Fibroblast of skin of scalp (primary cell): ENCODE results near the gene AGMO.

Source experiments
- DNase-seq: peaks from one replicate; pipeline ENCODE4 v3.0.0-alpha.2; 2013

The AGMO gene

DNA sequence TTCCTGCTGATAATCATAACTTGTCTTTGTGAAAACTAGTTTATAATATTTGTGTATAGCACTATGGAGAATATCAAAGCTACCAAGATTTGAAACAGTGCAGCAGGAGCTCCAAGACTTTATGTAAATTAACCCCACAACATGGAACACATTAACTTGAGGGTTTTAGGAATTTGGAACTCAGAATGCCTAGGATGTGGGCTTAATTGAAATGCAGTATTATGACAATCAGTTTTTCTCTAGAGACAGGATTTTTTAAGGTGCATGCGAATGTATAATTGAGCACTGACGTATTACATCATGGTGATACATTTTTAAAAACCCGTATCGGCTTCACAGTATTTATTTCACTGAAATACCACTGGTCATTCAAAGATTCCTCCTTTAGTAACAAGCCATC, 346.2 kb downstream of the AGMO start:
- peak; percentile 63 for DNase-seq

DNA sequence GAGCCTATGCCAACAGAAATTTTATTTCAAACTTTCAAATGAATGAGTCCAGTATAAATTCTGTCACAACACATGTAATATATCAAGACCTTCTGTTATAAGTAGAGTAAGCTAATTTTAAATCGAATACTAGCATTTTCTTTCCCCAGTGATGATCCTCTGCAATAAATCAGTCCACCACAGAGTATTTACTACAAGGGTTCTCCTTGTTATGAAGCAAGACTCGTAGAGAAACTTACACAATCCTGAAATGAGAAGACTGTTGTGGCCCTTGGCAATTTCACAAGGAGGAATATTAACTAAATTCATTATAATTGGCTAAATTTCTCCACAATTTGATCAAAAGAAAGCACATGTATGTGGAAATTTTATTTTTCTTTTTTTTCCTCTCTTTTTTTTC, 346.8 kb downstream of the AGMO start:
- no peak for DNase-seq

DNA sequence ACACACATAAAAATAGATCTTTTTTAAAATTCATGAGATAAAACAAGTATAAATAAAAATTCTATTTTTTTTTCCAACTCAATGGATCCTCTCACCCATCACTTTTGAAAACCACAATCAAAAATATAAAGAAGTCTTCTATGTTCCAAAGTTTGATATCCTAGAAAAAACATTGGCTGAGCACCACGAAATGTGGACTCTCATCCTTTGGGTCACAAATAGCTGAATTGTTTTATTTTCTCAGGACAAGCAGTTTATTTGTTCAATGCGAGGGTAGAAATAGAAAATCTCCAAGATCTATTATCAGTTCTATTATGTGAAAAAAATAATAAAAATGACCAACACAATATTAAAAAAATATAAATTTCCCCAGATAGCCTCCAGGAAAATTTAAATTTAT, 348.7 kb downstream of the AGMO start:
- DNase-seq: no peak

DNA sequence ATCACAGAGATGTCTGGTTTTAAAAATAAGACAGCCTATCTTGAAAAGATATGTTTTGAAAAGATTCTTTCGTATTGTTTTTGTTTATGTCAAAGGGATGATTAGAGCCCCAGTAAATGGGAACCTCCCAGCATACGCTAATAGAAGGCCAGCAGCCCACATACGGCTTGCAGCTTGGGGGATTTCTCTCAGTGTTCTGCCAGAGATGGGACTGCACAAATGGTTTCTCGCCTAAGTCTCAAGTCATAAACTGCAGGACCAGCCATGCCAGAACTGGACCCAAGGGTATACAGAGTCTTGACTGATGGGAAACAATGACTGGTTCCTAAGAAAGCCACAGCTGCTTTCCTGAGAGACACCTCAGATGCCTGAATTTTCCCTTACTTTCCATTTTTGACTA, 352.4 kb downstream of the AGMO start:
- no peak for DNase-seq

DNA sequence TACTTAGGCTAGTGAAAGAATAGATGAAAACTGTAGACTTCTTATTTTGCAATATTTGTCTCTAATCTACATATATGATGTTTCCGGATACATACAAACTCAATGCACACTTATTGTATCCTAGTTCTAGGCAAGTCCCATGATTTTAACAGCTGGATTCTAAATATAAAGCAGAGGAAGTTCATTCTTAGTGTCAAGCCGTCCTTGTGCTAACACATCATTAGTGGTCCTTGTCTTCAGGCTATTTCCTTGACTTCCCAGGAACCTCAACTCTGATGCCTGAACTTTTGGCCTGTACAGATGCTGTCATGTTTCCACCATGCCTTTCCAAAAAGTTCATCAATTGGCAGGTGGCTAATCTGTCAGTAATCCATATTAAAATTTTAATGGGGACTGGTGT, 357.4 kb downstream of the AGMO start:
- DNase-seq: no peak

DNA sequence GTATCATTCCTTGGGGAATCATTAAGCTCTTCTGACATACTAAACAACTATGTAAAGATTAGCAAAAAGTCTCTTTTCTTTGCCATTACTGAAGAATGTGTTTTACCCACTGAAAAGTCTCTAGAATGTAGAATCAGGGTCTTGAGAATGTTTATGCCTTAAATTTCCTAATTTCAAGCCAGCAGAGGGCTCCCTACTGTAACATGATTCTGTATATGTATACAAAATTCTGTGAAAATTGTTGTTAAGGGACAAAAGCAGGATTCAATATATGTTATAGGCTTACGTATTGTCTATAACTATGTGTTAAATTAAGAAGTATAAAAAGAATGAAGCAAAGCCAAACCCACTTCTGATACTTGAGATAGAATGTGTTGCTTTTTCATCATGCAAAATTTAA, 362.3 kb downstream of the AGMO start:
- DNase-seq: peak; percentile 47

DNA sequence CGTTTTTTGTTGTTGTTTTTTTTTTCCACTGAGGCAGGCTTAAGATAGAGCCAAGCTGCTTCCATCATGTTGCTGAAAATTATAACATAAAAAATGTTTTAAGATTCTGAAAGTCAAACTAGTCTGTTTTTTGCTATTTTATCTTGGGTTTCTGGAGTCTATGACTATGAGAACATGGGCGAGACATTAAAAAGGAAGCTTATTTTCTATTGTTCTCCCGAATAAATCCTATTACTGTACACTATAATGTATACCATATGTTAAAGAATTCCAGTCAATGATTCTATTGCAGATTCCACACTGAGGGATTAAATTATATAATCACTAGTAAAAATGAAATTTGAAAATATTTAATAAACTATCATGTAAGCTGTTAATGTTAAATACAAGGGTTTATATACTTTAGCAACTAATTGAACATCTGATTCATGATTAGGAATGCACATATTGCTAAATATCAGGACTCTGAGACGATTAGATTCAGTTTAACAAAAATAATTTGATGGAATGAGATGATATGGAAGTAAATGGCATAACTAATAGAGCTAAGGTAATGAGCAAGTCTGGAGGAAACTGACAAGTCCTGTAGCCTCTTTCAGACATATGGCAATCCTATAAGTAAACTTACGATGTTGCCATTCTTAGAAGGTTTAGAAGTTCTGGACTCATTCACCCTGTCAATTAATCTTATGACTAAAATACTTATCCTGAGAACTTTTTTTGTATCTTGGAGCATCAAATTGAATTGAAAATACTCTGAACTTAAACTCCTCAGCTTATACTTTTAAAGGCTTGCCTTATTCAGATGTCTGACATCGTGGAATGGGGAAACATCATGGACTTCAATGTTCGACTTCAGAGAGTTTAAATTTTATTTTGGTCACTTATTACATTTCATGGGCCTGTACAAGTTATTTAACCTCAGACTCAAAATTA, 364.5 kb downstream of the AGMO start:
- no peak for DNase-seq

DNA sequence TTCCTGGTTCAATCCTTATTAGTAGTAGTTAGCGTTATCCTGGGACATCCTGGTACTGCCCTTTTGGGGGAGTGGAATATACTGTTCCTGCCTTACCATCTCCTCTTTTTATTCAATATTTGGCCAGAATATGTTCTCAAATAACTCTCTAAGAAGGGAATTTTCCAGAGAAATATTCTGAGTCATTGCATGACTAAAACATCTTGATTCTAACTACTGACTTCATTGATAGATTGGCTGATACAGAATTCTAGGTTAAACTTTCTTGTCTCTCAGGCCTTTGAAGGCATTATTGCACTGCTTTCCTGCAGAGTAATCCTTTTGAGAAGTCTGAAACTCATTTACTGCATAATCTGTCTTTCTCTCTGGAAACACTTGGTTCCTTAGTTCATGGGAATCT, 383.8 kb downstream of the AGMO start:
- DNase-seq: no peak

DNA sequence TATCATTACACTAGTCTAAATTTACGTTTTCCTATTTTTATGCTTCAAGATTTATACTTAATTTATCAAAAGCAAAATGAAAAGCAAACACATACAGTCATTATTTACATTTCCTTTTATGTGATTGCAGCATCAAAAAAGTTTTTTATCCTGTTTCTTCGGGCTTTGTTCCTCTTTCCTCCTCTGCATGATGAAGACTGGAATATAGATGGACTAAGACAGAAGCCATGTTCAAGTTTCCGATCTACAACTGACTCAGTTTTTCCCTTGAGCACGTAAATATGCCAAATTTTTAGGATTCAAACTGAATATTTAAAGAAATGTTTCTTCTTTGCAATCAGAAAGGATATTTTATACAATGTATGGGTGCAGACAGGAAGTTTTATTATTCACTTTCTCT, 385.7 kb downstream of the AGMO start:
- DNase-seq: no peak

DNA sequence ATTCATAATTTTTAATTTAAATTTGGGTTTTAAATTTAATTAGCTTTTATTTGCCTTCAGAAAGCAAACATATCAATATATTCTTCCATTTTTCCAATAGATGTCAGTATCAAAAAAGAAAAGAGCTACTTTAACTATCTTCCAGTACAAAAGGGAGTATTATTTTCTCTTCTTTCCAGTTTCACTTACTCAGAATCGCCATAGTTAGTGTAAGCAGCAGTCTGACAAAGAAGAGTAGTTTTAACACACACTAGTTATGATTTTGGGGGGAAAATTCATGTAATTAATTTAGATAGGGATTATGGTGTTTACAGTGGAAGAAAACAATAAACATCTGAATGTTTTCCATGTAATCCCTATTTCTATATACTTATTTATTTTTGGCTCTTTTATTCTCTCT, 386.7 kb downstream of the AGMO start:
- no peak for DNase-seq

DNA sequence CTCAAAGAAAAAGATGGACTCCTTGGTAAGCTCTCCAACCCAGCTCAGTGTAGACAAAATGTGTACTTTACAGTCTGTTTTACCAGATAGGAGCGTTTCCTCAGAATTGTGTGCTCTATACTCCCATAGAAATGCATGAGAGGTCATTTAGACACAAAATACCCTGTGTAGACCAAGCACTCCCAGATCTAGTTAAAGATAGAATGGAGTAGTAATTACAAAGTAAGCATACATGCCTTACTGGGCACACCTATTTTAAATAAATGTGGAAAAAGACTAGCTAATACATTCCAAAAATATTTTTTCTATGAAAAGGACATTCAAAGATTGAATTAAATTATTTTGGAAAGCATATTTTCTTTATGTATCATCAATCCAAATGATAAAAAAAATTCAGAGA, 387.3 kb downstream of the AGMO start:
- no peak for DNase-seq

DNA sequence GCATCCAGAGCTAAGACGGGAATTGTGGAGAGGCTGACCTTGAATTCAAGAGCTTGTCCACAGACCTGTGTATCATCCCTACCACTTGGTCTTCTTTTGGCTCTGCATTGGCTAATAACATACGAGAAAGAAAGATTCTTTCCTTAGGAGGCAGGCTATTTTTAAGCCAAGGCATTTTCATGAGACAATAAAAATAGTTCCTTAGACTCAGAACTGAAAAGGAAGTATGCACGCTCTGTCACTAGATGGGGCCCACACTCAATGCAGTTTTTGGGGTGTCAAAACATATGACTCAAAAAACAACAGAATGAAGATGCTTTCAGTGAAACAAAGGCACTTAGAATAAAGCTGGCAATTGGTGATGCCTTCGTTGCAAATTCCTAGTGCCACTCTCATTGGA, 393.3 kb downstream of the AGMO start:
- DNase-seq: peak; percentile 7

DNA sequence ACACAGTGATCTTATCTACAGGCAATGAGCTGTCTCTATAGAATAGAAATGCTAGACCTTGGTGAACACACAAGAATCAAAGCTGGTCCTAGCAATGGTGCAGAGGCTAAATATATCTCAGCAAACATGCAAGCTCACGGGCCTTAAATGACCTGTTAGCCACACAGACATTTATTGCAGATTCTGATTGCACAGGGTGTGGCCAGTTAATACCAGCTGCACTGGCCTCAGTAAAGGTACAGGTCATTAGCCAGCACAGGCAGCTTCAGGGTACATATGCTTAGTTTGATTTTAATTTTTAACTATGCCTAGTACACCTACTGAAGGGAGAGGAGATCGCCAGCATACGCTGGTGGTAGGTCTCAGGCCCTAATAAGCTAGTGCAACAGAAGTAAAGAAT, 393.9 kb downstream of the AGMO start:
- DNase-seq: no peak

DNA sequence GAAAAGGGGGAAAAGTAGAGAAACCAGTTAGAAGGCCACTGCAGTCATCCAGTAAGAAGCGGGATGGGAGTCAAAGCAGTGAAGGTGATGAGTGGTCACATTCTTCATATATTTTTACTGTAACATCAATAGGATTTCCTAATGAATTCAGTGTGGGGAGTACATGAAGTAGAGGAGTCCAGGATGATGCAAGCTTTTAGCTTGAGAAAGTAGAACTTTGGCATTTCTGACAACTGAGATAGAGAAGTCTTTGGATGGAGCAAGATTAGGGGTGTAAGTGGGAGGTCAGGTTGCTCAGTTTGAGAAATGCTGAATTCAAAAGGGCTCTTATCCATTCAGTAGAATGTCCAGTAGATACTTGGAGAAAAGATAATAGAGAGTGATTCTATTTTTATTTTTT, 395.2 kb downstream of the AGMO start:
- DNase-seq: no peak

DNA sequence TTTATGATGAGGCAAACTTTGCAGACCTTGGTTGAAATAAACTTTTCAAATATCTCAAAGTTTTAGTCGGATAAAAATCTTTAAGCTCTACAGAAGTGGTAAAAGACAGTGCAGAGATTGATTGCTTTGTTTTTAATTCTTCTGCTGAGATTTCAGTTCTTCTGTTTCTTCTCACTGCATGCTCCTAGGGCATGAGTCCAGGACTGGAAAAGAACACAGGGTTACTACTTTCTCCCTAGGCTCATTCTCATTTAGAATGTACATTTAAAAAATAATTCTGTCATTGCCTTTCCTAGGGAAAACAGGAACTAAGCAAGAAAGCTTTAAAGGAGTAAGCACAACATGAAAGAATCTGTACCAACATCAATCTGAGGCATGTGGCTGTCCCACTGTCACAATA, 402.6 kb downstream of the AGMO start:
- DNase-seq: no peak

DNA sequence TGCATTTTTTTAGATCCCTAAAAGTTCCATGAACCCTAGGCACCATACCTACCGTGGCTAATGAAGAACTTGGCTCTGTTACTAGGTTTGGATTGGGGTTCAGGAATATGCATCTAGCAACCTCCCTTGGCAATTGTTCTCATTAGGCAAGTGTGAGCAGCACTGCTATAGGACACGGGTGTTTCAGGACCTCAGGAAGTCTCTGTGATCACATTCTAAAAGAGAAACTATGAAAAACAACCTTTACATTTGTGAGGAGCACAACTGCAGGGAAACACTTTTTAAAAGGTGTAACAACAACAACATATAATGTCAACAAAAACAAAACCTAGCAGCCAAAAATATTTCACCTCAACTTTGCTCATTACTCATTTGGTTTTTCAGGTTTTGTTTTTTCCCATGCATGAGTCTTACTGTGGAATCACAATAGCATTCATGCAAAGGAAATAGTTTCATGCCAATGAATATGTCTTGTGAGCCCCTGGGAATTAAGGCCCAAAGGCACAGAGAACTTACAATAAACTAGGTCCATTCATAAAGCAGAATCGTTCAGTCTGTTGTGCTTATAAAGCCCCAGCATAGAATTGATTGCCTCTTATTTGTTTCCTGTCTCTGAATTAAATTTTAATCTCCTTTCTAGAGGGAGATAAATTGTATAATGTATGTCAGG, 403.5 kb downstream of the AGMO start:
- DNase-seq: peak; percentile 38
